HUES6 (cell line): ENCODE results near the gene CPPED1.

Experiments used
- H3K27ac ChIP-seq: 2 replicates; pipeline ENCODE4 v1.7.0; 2013; ENCODE audit warnings: low read depth, mild to moderate bottlenecking, low read length, inconsistent platforms
- H3K27me3 ChIP-seq: 2 replicates; pipeline ENCODE4 v1.6.1; 2013; ENCODE audit warnings: low read length; ENCODE audit not compliant: control insufficient read depth, insufficient read depth
- H3K36me3 ChIP-seq: 2 replicates; pipeline ENCODE4 v1.6.1; 2013; ENCODE audit warnings: low read length; ENCODE audit not compliant: control insufficient read depth, insufficient read depth
- H3K4me1 ChIP-seq: 2 replicates; pipeline ENCODE4 v1.6.1; 2013; ENCODE audit warnings: low read length; ENCODE audit not compliant: control insufficient read depth, insufficient read depth
- H3K4me3 ChIP-seq: 2 replicates; pipeline ENCODE4 v1.5.1; 2013; ENCODE audit warnings: low read depth, low read length
- H3K9ac ChIP-seq: one replicate; pipeline ENCODE4 v1.6.1; 2013; ENCODE audit warnings: mild to moderate bottlenecking, low read length
- H3K9me3 ChIP-seq: 2 replicates; pipeline ENCODE4 v1.6.1; 2013; ENCODE audit warnings: low read depth, low read length; ENCODE audit not compliant: control insufficient read depth, insufficient read depth

CPPED1 gene

GRCh38 chr16:12753203-12754023 is 50.3 kb downstream of the CPPED1 start:
- no peaks in the 10 kb centered on the region for H3K36me3 ChIP-seq
- no peaks in the 10 kb centered on the region for H3K9me3 ChIP-seq
- H3K9ac ChIP-seq = no peak overlapping the region
- no peaks in the 10 kb centered on the region for H3K27me3 ChIP-seq
- H3K27ac ChIP-seq = no peak overlapping the region
- no peaks in the 10 kb centered on the region; the same call in 1 of the 2 replicates for H3K4me1 ChIP-seq
- no peak overlapping the region for H3K4me3 ChIP-seq

- Histone ChIP-seq H3K27ac (no peak overlapping the region), H3K9me3 (no peaks in the 10 kb centered on the region), H3K9ac (no peak overlapping the region), H3K36me3 (no peaks in the 10 kb centered on the region), H3K27me3 (no peaks in the 10 kb centered on the region), H3K4me3 (no peak overlapping the region), H3K4me1 (no peaks in the 10 kb centered on the region; the same call in 1 of the 2 replicates)
Measured at GRCh38 chr16:12752159-12752558, 51.5 kb downstream of the CPPED1 start.

GRCh38 chr16:12750554-12750918 is 53.2 kb downstream of the CPPED1 start:
- no peaks in the 10 kb centered on the region for H3K36me3 ChIP-seq
- H3K27me3 ChIP-seq = no peaks in the 10 kb centered on the region
- H3K9ac ChIP-seq = no peak overlapping the region
- H3K27ac ChIP-seq = no peak overlapping the region
- H3K4me1 ChIP-seq = no peaks in the 10 kb centered on the region; the same call in 1 of the 2 replicates
- H3K9me3 ChIP-seq = no peaks in the 10 kb centered on the region
- no peak overlapping the region for H3K4me3 ChIP-seq

- no peak overlapping the region for H3K9ac ChIP-seq
Measured at GRCh38 chr16:12749076-12749475, 54.6 kb downstream of the CPPED1 start.

GRCh38 chr16:12747827-12748226 is 55.9 kb downstream of the CPPED1 start:
- Histone ChIP-seq H3K36me3 (no peaks in the 10 kb centered on the region), H3K27me3 (no peaks in the 10 kb centered on the region), H3K27ac (no peak overlapping the region), H3K4me3 (no peak overlapping the region), H3K4me1 (no peaks in the 10 kb centered on the region), H3K9ac (no peak overlapping the region), H3K9me3 (peaks cover 11% of the 10 kb centered on the region)

More at GRCh38 chr16:12749076-12749475, 54.6 kb downstream of the CPPED1 start:
- Histone ChIP-seq H3K4me1 (no peaks in the 10 kb centered on the region; the same call in 1 of the 2 replicates), H3K36me3 (no peaks in the 10 kb centered on the region), H3K4me3 (no peak overlapping the region), H3K27ac (no peak overlapping the region), H3K27me3 (no peaks in the 10 kb centered on the region), H3K9me3 (peaks cover 11% of the 10 kb centered on the region)

- no peak overlapping the region for H3K9ac ChIP-seq
- H3K27ac ChIP-seq = no peak overlapping the region
- H3K27me3 ChIP-seq = no peaks in the 10 kb centered on the region
- peaks cover 11% of the 10 kb centered on the region for H3K9me3 ChIP-seq
- no peaks in the 10 kb centered on the region for H3K4me1 ChIP-seq
- no peaks in the 10 kb centered on the region for H3K36me3 ChIP-seq
- H3K4me3 ChIP-seq = no peak overlapping the region
Measured at GRCh38 chr16:12747261-12747660, 56.4 kb downstream of the CPPED1 start.

GRCh38 chr16:12744860-12745259 is 58.8 kb downstream of the CPPED1 start:
- Histone ChIP-seq H3K4me1 (peaks cover 6% of the 10 kb centered on the region; the same call in 1 of the 2 replicates), H3K27me3 (no peaks in the 10 kb centered on the region)

GRCh38 chr16:12742741-12743140 is 60.9 kb downstream of the CPPED1 start:
- H3K27me3 ChIP-seq = no peaks in the 10 kb centered on the region
- H3K36me3 ChIP-seq = no peaks in the 10 kb centered on the region
- H3K9me3 ChIP-seq = peaks cover 11% of the 10 kb centered on the region
- no peak overlapping the region for H3K4me3 ChIP-seq
- H3K4me1 ChIP-seq = peaks cover 6% of the 10 kb centered on the region; the same call in 1 of the 2 replicates
- no peak overlapping the region for H3K27ac ChIP-seq
- no peak overlapping the region for H3K9ac ChIP-seq

More at GRCh38 chr16:12744860-12745259, 58.8 kb downstream of the CPPED1 start:
- H3K9ac ChIP-seq = no peak overlapping the region
- H3K36me3 ChIP-seq = no peaks in the 10 kb centered on the region
- H3K27ac ChIP-seq = no peak overlapping the region
- peaks cover 11% of the 10 kb centered on the region for H3K9me3 ChIP-seq
- no peak overlapping the region for H3K4me3 ChIP-seq

GRCh38 chr16:12740986-12741610 is 62.6 kb downstream of the CPPED1 start:
- no peaks in the 10 kb centered on the region for H3K36me3 ChIP-seq
- H3K4me1 ChIP-seq = peaks cover 6% of the 10 kb centered on the region; the same call in 1 of the 2 replicates
- no peak overlapping the region for H3K27ac ChIP-seq
- no peak overlapping the region for H3K4me3 ChIP-seq
- H3K27me3 ChIP-seq = no peaks in the 10 kb centered on the region
- H3K9ac ChIP-seq = no peak overlapping the region
- H3K9me3 ChIP-seq = peaks cover 11% of the 10 kb centered on the region

GRCh38 chr16:12739738-12740137 is 63.9 kb downstream of the CPPED1 start:
- Histone ChIP-seq H3K4me1 (peaks cover 6% of the 10 kb centered on the region; the same call in 1 of the 2 replicates), H3K9me3 (peaks cover 7% of the 10 kb centered on the region), H3K9ac (no peak overlapping the region), H3K4me3 (no peak overlapping the region), H3K27ac (no peak overlapping the region), H3K36me3 (no peaks in the 10 kb centered on the region), H3K27me3 (no peaks in the 10 kb centered on the region)

GRCh38 chr16:12737563-12737962 is 66.1 kb downstream of the CPPED1 start:
- Histone ChIP-seq H3K27ac (no peak overlapping the region), H3K9me3 (peaks cover 11% of the 10 kb centered on the region), H3K4me1 (peaks cover 6% of the 10 kb centered on the region; the same call in 1 of the 2 replicates), H3K4me3 (no peak overlapping the region), H3K27me3 (no peaks in the 10 kb centered on the region), H3K9ac (no peak overlapping the region), H3K36me3 (no peaks in the 10 kb centered on the region)
